Stimulated activated CD8-positive, alpha-beta memory T cell treated with anti-CD3 and anti-CD28 coated beads, Interleukin-4, amount 100 ng/mL, for 4 hours (primary cell): ENCODE data around the gene HECTD1.

ENCODE experiments used
- DNase-seq, 2 donors: peaks; one replicate each; pipeline ENCODE4 v3.0.0-alpha.2; 2020; ENCODE audit warnings: low read depth in 2 of 2, low spot score in 1 of 2

The HECTD1 gene

DNA sequence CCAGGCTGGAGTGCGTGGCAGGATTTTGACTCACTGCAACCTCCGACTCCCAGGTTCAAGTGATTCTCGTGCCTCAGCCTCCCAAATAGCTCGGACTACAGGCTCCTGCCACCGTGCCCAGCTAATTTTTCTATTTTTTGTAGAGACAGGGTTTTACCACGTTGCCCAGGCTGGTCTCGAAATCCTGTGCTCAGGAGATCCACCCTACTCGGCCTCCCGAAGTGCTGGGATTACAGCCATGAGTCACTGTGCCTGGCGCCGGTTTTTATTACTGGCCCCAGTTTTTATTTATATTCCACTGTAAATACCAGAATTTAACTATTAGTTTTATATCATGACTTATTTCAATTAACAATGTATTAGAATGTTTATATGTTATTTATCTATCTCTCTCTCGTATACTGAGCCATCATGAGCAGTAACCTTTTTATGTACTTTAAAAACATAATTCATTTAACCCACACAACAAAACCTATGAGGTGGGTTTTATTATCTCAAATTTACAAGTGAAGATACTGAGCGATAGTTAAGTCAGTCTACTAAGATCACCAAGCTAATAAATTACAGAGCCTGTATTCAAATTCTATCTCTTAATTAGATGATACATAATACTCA is 47.8 kb downstream of the HECTD1 start:
- DNase-seq = no peak

DNA sequence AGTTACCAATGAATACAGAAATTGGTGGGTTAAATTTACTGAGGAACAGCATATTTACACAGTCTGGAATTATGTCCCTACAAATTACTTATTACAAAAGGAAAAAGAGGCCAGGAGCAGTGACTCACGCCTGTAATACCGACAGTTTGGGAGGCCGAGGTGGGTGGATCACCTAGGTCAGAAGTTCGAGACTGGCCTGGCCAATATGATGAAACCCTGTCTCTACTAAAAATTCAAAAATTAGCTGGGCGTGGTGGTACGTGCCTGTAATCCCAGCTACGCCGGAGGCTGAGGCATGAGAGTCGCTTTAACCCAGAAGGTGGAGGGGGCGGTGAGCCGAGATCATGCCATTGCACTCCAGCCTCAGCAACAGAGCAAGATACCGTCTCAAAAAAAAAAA is 52.6 kb downstream of the HECTD1 start:
- no peak for DNase-seq

DNA sequence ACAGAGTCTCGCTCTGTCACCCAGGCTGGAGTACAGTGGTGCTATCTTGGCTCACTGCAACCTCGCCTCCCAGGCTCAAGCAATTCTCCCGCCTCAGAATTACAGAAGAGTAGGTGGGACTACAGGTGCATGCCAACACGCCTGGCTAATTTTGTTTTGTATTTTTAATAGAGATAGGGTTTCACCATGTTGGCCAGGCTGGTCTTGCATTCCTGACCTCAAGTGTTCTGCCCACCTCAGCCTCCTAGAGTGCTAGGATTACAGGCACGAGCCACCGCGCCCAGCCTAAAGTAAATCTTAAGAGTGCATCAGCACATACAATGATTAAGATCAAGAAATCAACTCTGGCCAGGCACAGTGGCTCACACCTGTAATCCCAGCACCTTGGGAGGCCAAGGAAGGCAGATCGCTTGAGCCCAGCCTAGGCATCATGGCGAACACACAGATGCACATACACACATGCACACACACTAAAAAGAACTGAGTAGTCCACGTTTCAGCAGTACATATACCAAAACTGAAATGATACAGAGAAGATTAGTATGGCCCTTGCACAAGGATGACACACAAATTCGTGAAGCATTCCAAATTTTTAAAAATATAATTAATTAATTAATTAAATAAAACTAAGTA is 65.0 kb downstream of the HECTD1 start:
- no peak for DNase-seq

GRCh38 chr14:31139301-31139847 is 68.2 kb downstream of the HECTD1 start:
- DNase-seq = no peak

DNA sequence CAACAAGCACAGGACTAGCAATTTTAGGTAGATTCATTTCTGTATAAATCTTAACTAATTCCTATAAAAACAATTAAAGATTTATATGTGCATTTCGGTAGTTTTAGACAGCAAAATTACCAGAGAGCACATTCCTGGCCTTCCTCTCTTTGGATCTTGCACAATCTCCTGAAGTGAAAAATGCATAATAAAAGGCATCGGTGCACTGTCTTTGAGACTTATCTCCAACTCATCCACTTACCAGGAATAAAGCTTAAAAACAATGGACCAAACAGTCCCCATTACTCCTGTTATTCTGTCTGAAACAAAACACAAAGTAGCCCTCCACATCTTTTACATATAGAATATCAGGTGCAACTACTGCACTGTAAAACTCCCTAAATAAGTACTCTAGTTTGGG is 69.3 kb downstream of the HECTD1 start:
- no peak for DNase-seq

DNA sequence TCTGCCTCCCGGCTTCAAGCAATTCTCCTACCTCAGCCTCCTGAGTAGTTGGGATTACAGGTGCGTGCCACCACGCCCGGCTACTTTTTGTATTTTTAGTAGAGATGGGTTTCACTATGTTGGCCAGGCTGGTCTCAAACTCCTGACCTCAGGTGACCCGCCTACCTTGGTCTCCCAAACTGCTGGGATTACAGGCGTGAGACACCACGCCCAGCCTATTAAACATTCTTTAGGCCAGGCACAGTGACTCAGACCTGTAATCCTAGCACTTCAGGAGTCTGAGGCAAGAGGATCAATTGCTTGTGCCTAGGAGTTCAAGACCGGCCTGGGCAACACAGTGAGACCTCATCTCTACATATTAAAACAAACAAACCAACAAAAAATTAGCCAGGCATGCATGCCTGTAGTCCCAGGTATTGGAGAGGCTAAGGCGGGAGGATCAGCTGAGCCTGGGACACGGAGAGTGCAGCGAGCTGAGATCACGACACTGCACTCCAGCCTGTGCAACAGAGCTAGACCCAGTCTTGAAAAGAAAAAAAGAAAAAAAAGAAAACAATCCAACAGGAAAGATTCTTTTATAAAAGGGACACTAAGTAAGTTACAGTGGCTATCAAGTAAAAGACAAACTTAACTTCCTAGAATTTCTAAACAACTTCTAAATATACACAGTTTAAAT is 70.2 kb downstream of the HECTD1 start:
- DNase-seq = no peak

- DNase-seq = no peak
These were observed 74.5 kb downstream of the HECTD1 start for GRCh38 chr14:31133133-31133532.

DNA sequence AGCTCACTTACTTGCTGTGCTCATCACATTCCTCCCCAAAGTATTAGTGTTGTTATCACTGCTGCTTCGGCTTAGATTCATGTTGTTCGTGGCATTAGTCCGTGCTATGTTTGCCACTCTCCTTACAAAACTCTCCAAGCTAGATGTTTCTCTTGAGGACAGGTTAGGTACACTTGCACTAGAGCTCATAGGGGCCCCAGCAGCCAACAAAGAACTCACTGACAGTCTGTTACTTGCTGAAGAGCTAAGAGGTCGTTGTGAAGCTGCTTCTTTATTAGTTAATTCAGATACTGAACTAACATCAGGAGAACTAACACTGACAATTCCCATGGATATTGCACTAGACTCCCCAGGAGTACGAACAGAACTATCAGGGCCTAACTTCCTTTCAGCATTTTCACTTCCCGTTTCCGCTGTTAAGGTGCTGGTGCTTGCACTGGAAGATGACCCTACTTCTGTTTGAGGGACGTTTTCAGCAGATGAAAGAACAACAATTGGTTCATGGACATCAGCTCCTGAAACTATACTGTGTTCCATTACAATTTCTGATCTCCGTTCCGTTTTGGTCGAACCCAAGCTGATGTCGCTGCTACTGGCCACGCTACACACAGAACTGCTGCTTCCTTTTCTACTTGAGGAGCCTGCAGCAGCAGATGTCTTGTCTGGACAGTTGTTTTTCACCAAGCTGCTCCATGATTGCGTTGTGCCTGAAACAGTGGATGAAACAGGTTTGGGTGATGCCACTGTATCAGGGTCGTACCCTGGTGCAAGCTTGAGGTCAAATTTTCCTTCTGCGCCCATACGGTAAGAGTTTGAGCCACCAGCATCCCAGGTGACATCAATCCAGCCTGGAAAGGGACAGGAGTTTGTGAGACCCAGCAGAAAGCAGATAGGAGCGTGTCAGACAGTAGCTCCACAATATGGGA is 78.7 kb downstream of the HECTD1 start:
- DNase-seq = no peak

DNA sequence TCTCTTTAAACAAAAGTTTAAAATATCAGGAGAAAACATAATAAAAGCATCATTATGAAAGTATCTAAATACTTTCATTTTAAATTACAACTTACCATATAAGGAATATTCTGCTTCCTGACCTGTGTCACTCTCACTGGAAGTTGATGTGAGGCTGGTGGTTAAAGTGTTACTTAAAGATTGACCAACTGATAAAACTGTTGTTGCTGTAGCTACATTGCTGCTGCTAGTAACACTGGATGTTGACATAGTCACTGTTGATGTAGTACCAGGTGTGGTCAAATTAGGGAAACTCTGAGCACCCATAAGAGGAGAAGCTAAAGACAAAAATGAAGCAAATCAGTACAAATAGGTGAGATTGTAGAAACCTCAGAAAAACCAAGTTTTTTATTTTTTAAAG is 79.9 kb downstream of the HECTD1 start:
- DNase-seq = no peak

DNA sequence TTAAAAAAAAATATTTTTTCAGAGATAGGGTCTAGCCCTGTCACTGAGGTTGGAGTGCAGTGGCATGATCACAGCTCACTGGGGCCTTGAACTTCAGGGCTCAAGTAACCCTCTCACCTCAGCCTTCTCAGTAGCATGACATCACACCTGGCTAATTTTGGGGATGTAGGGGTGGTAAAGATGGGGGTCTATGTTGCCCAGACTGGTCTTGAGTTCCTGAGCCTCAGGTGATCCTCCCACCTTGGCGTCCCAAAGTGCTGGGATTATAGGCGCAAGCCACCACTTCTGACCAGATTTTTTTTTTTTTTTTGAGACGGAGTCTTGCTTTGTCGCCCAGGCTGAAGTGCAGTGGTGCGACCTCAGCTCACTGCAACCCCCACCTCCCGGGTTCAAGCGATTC is 80.9 kb downstream of the HECTD1 start:
- no peak for DNase-seq

DNA sequence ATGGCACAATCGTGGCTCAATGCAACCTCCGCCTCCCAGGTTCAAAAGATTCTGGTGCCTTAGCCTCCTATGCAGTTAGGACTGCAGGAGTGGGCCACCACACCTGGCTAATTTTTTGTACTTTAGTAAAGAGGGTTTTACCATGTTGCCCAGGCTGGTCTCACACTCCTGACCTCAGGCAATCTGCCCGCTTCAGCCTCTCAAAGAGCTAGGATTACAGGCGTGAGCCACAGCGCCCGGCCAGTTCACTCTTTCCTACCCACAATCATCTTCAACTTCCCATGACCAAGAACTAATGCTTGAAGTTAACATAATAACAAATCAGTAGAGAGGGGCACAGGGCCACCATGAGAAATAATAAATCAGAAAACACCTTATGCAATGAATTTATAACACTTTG is 82.4 kb downstream of the HECTD1 start:
- DNase-seq = no peak

GRCh38 chr14:31124197-31124596 is 83.4 kb downstream of the HECTD1 start:
- DNase-seq = no peak

DNA sequence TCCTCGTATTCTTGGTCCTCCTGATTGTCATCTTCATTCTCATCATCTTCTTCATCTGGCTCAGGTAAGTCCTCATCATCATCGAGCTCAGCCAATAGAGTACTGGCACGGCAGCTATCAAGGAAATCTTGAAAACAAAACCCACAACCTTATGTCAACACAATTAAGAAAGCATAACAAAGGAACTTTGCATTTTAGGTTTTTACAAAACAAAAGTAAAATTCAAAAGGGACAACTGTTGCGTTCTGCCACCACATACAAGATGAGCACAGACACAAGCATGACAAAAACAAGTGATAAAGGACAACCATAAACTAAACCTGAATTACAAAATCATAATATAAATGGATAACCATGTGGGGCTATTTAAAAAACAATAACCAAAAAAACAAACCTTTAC is 84.7 kb downstream of the HECTD1 start:
- no peak for DNase-seq

GRCh38 chr14:31122098-31122611 is 85.4 kb downstream of the HECTD1 start:
- DNase-seq = no peak

DNA sequence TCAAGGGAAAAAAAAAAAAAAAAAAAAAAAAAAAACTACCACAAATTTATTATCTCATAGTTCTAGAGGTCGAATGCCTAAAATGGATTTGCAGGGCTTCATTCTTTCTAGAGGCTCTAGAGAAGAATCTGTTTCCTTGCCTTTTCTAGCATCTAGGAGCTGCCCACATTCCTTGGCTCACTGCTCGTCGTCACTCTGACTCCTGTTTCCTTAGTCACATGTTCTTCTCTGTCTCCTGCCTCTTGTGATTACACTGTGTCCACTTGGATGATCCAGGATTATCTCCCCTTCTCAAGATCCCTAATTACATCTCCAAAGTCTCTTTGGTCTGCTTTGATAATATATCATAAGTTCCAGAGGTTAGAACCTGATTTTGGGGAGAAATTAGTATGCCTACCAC is 88.7 kb downstream of the HECTD1 start:
- DNase-seq = no peak

DNA sequence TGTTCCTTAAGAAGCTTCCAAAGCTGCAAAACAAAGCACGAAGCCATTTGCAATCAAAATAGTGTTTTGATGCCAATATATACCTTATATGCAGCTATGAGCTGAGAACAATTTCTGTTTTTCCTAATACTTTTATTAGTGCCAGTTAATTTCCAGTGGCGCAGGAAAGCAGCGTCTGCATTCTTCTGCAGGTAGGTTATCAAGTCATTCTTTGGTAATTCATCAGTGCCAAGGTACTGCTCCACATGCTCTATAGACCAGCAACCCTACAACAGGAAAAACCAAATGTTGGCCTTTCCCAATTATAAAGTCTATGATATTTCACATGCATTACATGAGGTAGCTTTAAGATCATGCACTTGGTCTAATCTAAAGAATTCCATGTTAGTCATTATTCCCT is 93.8 kb downstream of the HECTD1 start:
- DNase-seq = no peak

GRCh38 chr14:31110872-31111271 is 96.7 kb downstream of the HECTD1 start:
- no peak for DNase-seq

DNA sequence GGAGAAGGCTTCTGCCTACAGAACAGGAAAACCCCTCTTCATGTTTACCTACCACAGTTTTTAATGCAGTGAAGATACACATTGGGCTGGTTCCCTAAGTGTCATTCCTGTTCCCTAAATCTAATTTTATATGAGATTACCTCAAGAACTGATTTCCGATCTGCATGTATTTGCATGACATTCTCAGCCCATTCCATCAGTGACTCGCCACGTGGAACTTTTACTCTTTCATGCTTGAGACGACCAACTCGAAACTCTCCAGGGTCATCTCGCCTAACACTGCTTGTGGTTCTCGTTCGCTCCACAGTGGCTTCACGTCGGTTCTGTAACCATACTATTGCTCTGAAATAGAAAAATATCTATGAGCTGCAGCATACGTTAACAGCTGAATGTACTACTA is 98.3 kb downstream of the HECTD1 start:
- DNase-seq = no peak

GRCh38 chr14:31106768-31107167 is 100.8 kb downstream of the HECTD1 start:
- no peak for DNase-seq

DNA sequence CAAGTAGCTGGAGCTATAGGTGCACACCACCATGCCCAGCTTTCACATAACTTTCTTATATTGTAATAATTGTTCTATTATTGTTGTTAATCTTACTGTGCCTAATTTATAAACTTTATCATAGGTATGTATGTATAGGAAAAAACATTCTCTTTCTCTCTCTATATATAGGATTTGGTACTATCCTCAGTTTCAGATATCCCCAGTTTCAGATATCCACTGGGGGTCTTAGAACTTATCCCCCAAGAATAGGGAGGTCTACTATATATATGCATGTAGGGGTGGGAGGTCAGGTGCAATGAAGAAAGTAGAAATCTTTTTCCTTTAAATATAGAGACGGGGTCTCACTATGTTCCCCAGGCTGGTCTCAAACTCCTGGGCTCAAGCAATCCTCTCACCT is 110.5 kb downstream of the HECTD1 start:
- DNase-seq = no peak

DNA sequence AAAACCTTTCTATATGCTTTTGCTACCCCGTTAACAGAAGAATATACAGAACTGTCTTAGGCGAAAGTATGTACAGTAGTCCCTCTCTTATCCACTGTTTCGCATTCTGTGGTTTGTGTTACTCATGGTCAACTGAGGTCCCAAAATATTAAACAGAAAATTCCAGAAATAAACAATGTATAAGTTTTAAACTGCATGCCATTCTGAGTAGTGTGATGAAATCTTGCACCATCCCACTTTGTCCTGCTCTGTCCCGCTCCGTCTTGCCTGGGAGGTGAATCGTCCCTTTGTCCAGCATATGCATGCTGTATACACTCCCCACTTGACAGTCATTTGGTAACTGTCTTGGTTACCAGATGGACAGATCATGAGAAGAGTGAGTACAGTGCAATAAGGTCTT is 111.3 kb downstream of the HECTD1 start:
- no peak for DNase-seq
